Type B pancreatic cell (in vitro differentiated cells): ENCODE results near the gene NRP1. TPM values are rescaled to one million over a fixed set of nuclear protein-coding genes. Genes with fewer than 3 reads are reported as not detected.

Source experiments
- DNase-seq: peaks from one replicate; pipeline ENCODE4 v3.0.0; 2021; ENCODE audit warnings: mixed read lengths; ENCODE audit not compliant: unreplicated experiment; ENCODE audit errors: extremely low spot score
- H3K27ac Mint-ChIP-seq: 2 replicates; pipeline ENCODE4 v1.8.0; 2021; ENCODE audit warnings: mild to moderate bottlenecking, mixed read lengths
- H3K27me3 Mint-ChIP-seq: 2 replicates; pipeline ENCODE4 v1.8.0; 2021; ENCODE audit warnings: mixed read lengths
- H3K36me3 Mint-ChIP-seq: 2 replicates; pipeline ENCODE4 v1.8.0; 2021; ENCODE audit warnings: mixed read lengths
- H3K4me1 Mint-ChIP-seq: one replicate; pipeline ENCODE4 v1.8.0; 2021; ENCODE audit warnings: mixed read lengths; ENCODE audit not compliant: unreplicated experiment
- H3K4me3 Mint-ChIP-seq: 2 replicates; pipeline ENCODE4 v1.8.0; 2021; ENCODE audit warnings: mild to moderate bottlenecking, mixed read lengths
- H3K9me3 Mint-ChIP-seq: 2 replicates; pipeline ENCODE4 v1.8.0; 2021; ENCODE audit warnings: mixed read lengths
- total RNA-seq: library from RNA; stranded (reverse); gene quantifications from 2 replicates; pipeline ENCODE4 v1.2.1, GENCODE V29; 2021; ENCODE audit warnings: low replicate concordance
- TF ChIP-seq, protein P1 (sequence below): fragments of 200-600 bp; sonication (generic); conservative IDR thresholded peaks from 2 replicates; pipeline ENCODE4 v1.5.0; 2021; ENCODE audit warnings: antibody characterized with exemption, mild to moderate bottlenecking

Gene NRP1
- total RNA-seq, 1 donor from 2014 or later, result 70.7 TPM

DNA sequence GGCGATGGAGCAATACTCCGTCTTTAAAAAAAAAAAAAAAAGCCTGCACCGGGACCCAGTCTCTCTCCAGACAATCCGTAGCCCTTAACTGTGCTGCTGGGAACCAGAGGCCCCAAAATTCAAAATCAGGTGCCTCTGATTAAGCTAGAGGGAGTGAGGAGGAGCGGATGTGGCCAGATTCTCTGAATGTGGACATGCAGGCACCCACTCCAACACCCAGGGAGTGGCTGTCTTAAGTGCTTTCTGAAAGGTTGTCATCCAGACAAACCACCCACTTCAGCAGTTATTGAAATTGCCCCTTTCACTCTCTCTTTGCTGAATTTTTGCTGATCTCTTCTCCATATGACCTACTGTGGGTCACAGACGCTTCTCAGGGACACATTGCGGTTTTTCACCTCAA is 14.2 kb downstream of the NRP1 start:
- TF ChIP-seq, protein P1, sequence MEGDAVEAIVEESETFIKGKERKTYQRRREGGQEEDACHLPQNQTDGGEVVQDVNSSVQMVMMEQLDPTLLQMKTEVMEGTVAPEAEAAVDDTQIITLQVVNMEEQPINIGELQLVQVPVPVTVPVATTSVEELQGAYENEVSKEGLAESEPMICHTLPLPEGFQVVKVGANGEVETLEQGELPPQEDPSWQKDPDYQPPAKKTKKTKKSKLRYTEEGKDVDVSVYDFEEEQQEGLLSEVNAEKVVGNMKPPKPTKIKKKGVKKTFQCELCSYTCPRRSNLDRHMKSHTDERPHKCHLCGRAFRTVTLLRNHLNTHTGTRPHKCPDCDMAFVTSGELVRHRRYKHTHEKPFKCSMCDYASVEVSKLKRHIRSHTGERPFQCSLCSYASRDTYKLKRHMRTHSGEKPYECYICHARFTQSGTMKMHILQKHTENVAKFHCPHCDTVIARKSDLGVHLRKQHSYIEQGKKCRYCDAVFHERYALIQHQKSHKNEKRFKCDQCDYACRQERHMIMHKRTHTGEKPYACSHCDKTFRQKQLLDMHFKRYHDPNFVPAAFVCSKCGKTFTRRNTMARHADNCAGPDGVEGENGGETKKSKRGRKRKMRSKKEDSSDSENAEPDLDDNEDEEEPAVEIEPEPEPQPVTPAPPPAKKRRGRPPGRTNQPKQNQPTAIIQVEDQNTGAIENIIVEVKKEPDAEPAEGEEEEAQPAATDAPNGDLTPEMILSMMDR, result no peak
- H3K27ac Mint-ChIP-seq, result no peak overlapping the region
- no peak overlapping the region for H3K4me3 Mint-ChIP-seq
- H3K4me1 Mint-ChIP-seq, result peaks cover 32% of the 10 kb centered on the region
- H3K36me3 Mint-ChIP-seq, result peaks cover 49% of the 10 kb centered on the region
- no peaks in the 10 kb centered on the region for H3K27me3 Mint-ChIP-seq
- DNase-seq, result no peak
- H3K9me3 Mint-ChIP-seq, result peaks cover 15% of the 10 kb centered on the region

DNA sequence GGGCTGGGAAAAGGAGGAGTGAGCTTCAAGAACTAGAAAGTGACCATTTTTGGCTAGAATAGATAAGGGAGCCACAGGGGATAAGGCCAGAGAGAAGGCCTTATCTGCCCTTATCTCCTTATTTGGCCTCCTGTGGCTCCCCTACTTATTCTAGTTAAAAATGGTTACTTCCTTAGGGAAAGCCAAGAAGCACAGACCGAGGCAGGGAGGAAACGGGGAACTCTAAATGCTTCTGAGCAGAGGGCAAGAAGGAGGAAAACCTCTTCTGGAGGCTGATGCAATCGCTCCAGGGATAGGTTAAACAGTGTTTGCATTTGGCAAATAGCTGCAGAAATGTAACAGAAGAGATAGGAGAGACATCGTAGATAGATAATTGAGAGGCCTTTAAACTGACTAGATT is 18.6 kb downstream of the NRP1 start:
- Mint-ChIP-seq H3K4me1 (peaks cover 14% of the 10 kb centered on the region), H3K27ac (no peak overlapping the region), H3K9me3 (peaks cover 15% of the 10 kb centered on the region), H3K27me3 (no peaks in the 10 kb centered on the region), H3K4me3 (no peak overlapping the region), H3K36me3 (peaks cover 50% of the 10 kb centered on the region)
- no peak for DNase-seq
- TF ChIP-seq, protein P1, result no peak

DNA sequence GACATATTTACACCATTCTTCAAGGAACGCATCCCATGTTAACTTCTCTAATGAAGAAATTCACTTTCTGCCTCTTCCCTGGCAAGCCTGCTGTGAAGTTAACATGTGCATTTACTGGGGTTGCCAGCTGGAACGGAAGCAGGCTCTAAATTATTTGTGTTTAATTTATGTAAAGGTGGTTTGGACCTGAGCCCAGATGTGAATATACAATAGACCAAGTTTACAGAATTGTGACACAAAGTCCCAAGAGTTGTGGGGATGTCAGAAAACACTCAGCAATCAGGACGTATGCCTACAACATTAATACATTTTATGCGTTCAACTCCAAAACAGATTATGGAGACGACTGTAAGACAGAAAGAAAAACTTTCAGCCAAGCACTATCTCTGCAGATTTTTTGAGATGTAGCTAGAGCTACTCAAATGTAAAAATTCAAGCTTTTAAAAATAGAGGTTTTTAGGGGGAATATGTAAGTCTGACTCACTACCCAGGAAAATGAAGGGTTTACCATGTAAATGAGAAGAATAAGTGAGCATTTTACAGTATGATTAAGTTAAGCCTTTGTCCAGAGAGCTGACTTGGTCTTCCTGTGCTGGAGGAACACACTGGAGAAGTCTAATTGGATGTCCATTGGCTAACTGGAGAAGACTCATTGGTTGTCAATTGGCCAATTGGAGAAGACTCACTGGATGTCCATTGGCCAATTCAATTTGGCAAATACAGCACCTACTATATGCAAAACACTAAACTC is 19.5 kb downstream of the NRP1 start:
- peaks cover 50% of the 10 kb centered on the region for H3K36me3 Mint-ChIP-seq
- peaks cover 9% of the 10 kb centered on the region for H3K4me1 Mint-ChIP-seq
- DNase-seq, result no peak
- no peaks in the 10 kb centered on the region for H3K27me3 Mint-ChIP-seq
- H3K27ac Mint-ChIP-seq, result no peak overlapping the region
- peaks cover 10% of the 10 kb centered on the region for H3K9me3 Mint-ChIP-seq
- TF ChIP-seq, protein P1, result no peak
- no peak overlapping the region for H3K4me3 Mint-ChIP-seq

DNA sequence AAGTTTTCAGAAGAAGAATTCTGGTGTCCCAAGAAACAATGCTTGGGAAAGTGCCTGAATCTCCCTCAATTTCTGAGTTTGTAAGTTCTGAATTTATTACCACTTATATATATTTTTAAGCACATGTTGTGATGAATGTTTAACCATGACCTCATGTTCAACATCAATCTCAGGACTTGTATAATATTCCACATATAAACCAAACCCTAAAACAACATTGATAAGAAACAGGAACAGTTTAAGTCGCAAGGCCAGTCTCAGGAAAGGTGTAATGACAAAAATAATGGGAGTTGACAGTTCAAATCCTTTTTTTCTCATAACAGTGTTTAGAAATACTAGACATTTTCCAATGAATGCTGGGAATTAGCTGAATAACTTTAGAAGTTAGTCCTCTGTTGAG is 22.8 kb downstream of the NRP1 start:
- peaks cover 16% of the 10 kb centered on the region for H3K4me1 Mint-ChIP-seq
- no peak overlapping the region for H3K4me3 Mint-ChIP-seq
- peaks cover 8% of the 10 kb centered on the region for H3K9me3 Mint-ChIP-seq
- H3K27me3 Mint-ChIP-seq, result no peaks in the 10 kb centered on the region
- TF ChIP-seq, protein P1, result no peak
- H3K36me3 Mint-ChIP-seq, result peaks cover 47% of the 10 kb centered on the region
- H3K27ac Mint-ChIP-seq, result no peak overlapping the region
- no peak for DNase-seq

DNA sequence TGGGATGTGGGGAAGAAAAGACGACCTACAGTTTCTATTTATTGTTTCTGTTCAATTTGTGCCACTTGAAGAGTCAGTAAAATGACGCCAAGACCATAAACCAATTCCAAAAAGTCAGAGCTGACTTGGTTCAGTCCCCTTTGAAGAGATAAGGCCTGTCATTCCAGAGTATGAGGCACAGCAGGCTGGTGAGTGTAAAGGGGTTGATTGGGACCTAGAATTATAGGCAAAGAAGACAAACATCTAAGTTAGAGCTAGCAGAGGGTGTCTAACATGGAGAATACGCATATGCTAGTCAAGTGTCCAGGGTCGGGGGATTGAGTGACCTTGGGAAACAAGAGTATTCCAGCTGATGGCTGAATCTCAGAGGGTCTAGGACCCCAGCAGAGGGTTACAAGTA is 23.6 kb downstream of the NRP1 start:
- H3K9me3 Mint-ChIP-seq, result no peaks in the 10 kb centered on the region
- H3K36me3 Mint-ChIP-seq, result peaks cover 39% of the 10 kb centered on the region
- H3K27ac Mint-ChIP-seq, result no peak overlapping the region
- no peak overlapping the region for H3K4me3 Mint-ChIP-seq
- TF ChIP-seq, protein P1, result no peak
- peaks cover 16% of the 10 kb centered on the region for H3K4me1 Mint-ChIP-seq
- no peak for DNase-seq
- no peaks in the 10 kb centered on the region for H3K27me3 Mint-ChIP-seq
